MM.1S (cell line): ENCODE results near the gene CEBPZOS.
"Not testable (repeated sequence)": the region's sequence is repeated elsewhere in the genome, so short reads cannot be mapped to it uniquely, and the experiment has no call there.

Source experiments
- DNase-seq: peaks from one replicate; pipeline ENCODE4 v3.0.0-alpha.2; 2015
- H2AFZ ChIP-seq: fragments of 300-600 bp; sonication (generic); 2 replicates; pipeline ENCODE4 v1.6.0; 2016; ENCODE audit warnings: antibody characterized with exemption, low read length
- H3F3A ChIP-seq: fragments of 300-600 bp; sonication (generic); 2 replicates; pipeline ENCODE4 v1.6.1; 2016; ENCODE audit warnings: mild to moderate bottlenecking, antibody characterized with exemption, low read length, moderate library complexity, mixed read lengths; ENCODE audit not compliant: insufficient read depth
- H3K27ac ChIP-seq: fragments of 300-600 bp; sonication (generic); 2 replicates; pipeline ENCODE4 v1.5.1; 2016; ENCODE audit warnings: mild to moderate bottlenecking, low read length
- H3K27me3 ChIP-seq: fragments of 300-600 bp; sonication (generic); replicated peaks from 2 replicates; pipeline ENCODE4 v1.6.0; 2016; ENCODE audit warnings: low read length; ENCODE audit not compliant: insufficient read depth
- H3K36me3 ChIP-seq: fragments of 300-600 bp; sonication (generic); replicated peaks from 2 replicates; pipeline ENCODE4 v1.6.1; 2016; ENCODE audit warnings: mild to moderate bottlenecking, low read length, mixed read lengths; ENCODE audit not compliant: insufficient read depth
- H3K4me1 ChIP-seq: fragments of 300-600 bp; sonication (generic); 2 replicates; pipeline ENCODE4 v1.6.1; 2016; ENCODE audit warnings: low read length, mixed read lengths
- H3K4me2 ChIP-seq: fragments of 300-600 bp; sonication (generic); 2 replicates; pipeline ENCODE4 v1.6.0; 2016; ENCODE audit warnings: low read depth, low read length
- H3K4me3 ChIP-seq: fragments of 300-600 bp; sonication (generic); 2 replicates; pipeline ENCODE4 v1.5.1; 2016; ENCODE audit warnings: low read length, mixed read lengths
- H3K79me2 ChIP-seq: fragments of 300-600 bp; sonication (generic); 2 replicates; pipeline ENCODE4 v1.6.1; 2016; ENCODE audit warnings: mixed run types, low read length, mixed read lengths
- H3K9ac ChIP-seq: fragments of 300-600 bp; sonication (generic); 2 replicates; pipeline ENCODE4 v1.6.1; 2016; ENCODE audit warnings: low read length, mixed read lengths
- H3K9me2 ChIP-seq: fragments of 300-600 bp; sonication (generic); replicated peaks from 2 replicates; pipeline ENCODE4 v1.6.1; 2016; ENCODE audit warnings: mild to moderate bottlenecking, low read length, mixed read lengths; ENCODE audit not compliant: insufficient read depth
- H3K9me3 ChIP-seq: fragments of 300-600 bp; sonication (generic); replicated peaks from 2 replicates; pipeline ENCODE4 v1.6.1; 2016; ENCODE audit warnings: mild to moderate bottlenecking, low read length, mixed read lengths; ENCODE audit not compliant: insufficient read depth
- H4K20me1 ChIP-seq: fragments of 300-600 bp; sonication (generic); 2 replicates; pipeline ENCODE4 v1.6.1; 2016; ENCODE audit warnings: mild to moderate bottlenecking, low read length, moderate library complexity, mixed read lengths; ENCODE audit not compliant: insufficient read depth
- CTCF ChIP-seq: fragments of 300-600 bp; sonication (generic); IDR thresholded peaks from 2 replicates; pipeline ENCODE4 v1.5.1; 2016; ENCODE audit warnings: antibody characterized with exemption, low read length, mixed read lengths
- EZH2 ChIP-seq: fragments of 300-600 bp; sonication (generic); optimal IDR thresholded peaks from 2 replicates; pipeline ENCODE3; 2017; ENCODE audit warnings: low read depth, mild to moderate bottlenecking, antibody characterized with exemption, low read length, mixed read lengths
- EZH2phosphoT487 ChIP-seq: fragments of 300-600 bp; sonication (generic); IDR thresholded peaks from 2 replicates; pipeline ENCODE4 v1.6.1; 2018; ENCODE audit warnings: antibody characterized with exemption, low read length

Gene CEBPZOS

DNA sequence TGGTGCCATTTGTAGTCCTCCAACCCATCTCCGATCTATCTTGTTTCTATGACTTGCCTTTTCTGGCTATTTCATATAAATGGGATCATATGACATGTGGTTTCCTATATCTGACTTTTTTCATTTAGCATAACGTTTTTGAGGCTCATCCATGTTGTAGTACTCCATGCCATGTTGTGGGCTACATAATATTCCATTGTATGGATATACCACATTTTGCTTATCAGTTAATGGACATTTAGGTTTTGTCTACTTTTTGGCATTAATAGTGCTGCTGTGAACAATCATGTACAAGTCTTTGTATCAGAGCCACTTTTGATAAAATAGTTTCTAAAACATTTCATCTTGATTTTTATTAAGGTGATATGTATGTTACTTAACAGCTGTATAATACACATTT lies 7.4 kb downstream of the CEBPZOS start:
- H3K4me1 ChIP-seq = no peaks in the 10 kb centered on the region
- H3K27me3 ChIP-seq = no peaks in the 10 kb centered on the region
- DNase-seq = no peak
- H3F3A ChIP-seq = no peaks in the 10 kb centered on the region
- peaks cover 77% of the 10 kb centered on the region for H3K79me2 ChIP-seq
- H4K20me1 ChIP-seq = no peaks in the 10 kb centered on the region
- H3K9ac ChIP-seq = no peak overlapping the region
- no peaks in the 10 kb centered on the region for H3K9me3 ChIP-seq
- H3K4me2 ChIP-seq = no peak overlapping the region
- TF ChIP-seq EZH2 (no peak), CTCF (no peak), EZH2phosphoT487 (no peak)
- no peak overlapping the region for H2AFZ ChIP-seq
- no peak overlapping the region for H3K27ac ChIP-seq
- H3K9me2 ChIP-seq = no peaks in the 10 kb centered on the region
- peaks cover 36% of the 10 kb centered on the region for H3K36me3 ChIP-seq
- no peak overlapping the region for H3K4me3 ChIP-seq

- H3K4me1 ChIP-seq, H3K27ac ChIP-seq: not testable (repeated sequence)
Measured at GRCh38 chr2:37205071-37205661, 8.9 kb downstream of the CEBPZOS start.

DNA sequence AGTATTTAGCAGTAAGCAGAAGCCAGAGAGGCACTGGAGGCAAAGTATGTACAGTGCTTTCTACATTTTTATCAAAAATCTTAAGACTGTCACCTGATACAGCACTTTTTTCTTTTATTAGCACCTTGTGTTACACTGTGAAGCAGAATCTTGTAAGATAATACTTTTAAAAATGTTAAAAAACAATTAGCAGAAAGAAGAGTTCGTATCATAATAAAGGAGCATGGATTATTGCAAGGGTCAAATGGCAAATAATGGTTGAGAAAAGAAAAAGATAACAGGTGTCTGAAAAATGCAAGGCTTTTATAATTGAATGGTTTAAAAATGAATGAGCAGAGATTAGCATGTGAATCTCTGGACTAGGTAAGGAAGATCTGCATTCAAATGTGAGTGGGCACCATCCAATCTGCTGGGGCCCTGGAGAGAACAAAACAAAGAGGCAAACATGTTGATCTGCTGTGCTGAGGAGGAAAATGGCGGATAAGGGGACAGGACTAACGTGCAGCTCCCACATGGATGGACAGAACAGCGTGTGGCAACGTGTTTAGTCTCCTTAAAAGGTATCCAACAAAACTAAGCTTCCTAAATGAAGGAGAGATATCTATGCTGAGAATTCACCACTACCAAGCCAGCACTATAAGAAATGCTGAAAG lies 9.5 kb downstream of the CEBPZOS start:
- Histone ChIP-seq H3K79me2 (peaks cover 75% of the 10 kb centered on the region), H3K27ac (no peak overlapping the region), H3K27me3 (no peaks in the 10 kb centered on the region), H3F3A (no peaks in the 10 kb centered on the region), H3K36me3 (peaks cover 52% of the 10 kb centered on the region), H4K20me1 (no peaks in the 10 kb centered on the region), H3K9me2 (no peaks in the 10 kb centered on the region), H3K4me3 (no peak overlapping the region), H3K4me1 (no peaks in the 10 kb centered on the region), H3K4me2 (no peak overlapping the region), H3K9me3 (no peaks in the 10 kb centered on the region), H3K9ac (no peak overlapping the region), H2AFZ (no peak overlapping the region)
- TF ChIP-seq EZH2 (no peak), EZH2phosphoT487 (no peak), CTCF (no peak)
- no peak for DNase-seq

More at GRCh38 chr2:37205071-37205661, 8.9 kb downstream of the CEBPZOS start:
- H2AFZ ChIP-seq, H3F3A ChIP-seq, H4K20me1 ChIP-seq, H3K9ac ChIP-seq, H3K9me3 ChIP-seq, H3K4me2 ChIP-seq, H3K27me3 ChIP-seq, H3K4me3 ChIP-seq, DNase-seq, H3K9me2 ChIP-seq: not testable (repeated sequence)
- Histone ChIP-seq H3K36me3 (peaks cover 48% of the 10 kb centered on the region), H3K79me2 (peaks cover 79% of the 10 kb centered on the region)

GRCh38 chr2:37206760-37207159 lies 10.5 kb downstream of the CEBPZOS start:
- H2AFZ ChIP-seq, H3K9me2 ChIP-seq, DNase-seq, H3K4me3 ChIP-seq, H3K9me3 ChIP-seq, H3K27me3 ChIP-seq, H3K4me1 ChIP-seq, H3F3A ChIP-seq, H3K27ac ChIP-seq, H3K9ac ChIP-seq, H4K20me1 ChIP-seq, H3K4me2 ChIP-seq: not testable (repeated sequence)
- Histone ChIP-seq H3K36me3 (peaks cover 54% of the 10 kb centered on the region), H3K79me2 (peaks cover 70% of the 10 kb centered on the region)
